ENCODE measurements around the gene PTK7.

Gene PTK7

GRCh38 chr6:43086022-43086658, 10.0 kb downstream of the PTK7 start:
- no peak overlapping the region for H3K4me3 ChIP-seq (ENCODE audit: low read depth, low read length)

GRCh38 chr6:43088654-43089056, 12.5 kb downstream of the PTK7 start:
- no peak overlapping the region for H3K4me3 ChIP-seq (ENCODE audit: low read depth, low read length)

- H3K4me3 ChIP-seq (ENCODE audit: low read depth, low read length), result no peak overlapping the region
Observed at GRCh38 chr6:43089467-43089866, 13.4 kb downstream of the PTK7 start.

GRCh38 chr6:43089874-43090558, 13.9 kb downstream of the PTK7 start:
- no peak overlapping the region for H3K4me3 ChIP-seq (ENCODE audit: low read depth, low read length)

GRCh38 chr6:43090559-43090956, 14.4 kb downstream of the PTK7 start:
- H3K4me3 ChIP-seq (ENCODE audit: low read depth, low read length), result no peak overlapping the region

GRCh38 chr6:43091020-43091419, 14.9 kb downstream of the PTK7 start:
- no peak overlapping the region for H3K4me3 ChIP-seq (ENCODE audit: low read depth, low read length)

GRCh38 chr6:43091436-43091991, 15.4 kb downstream of the PTK7 start:
- no peak overlapping the region for H3K4me3 ChIP-seq (ENCODE audit: low read depth, low read length)

GRCh38 chr6:43092635-43093034, 16.5 kb downstream of the PTK7 start:
- no peak overlapping the region for H3K4me3 ChIP-seq (ENCODE audit: low read depth, low read length)

GRCh38 chr6:43093436-43094289, 17.5 kb downstream of the PTK7 start:
- no peak overlapping the region for H3K4me3 ChIP-seq (ENCODE audit: low read depth, low read length)

GRCh38 chr6:43095939-43096338, 19.8 kb downstream of the PTK7 start:
- no peak overlapping the region for H3K4me3 ChIP-seq (ENCODE audit: low read depth, low read length)

GRCh38 chr6:43096451-43097097, 20.5 kb downstream of the PTK7 start:
- H3K4me3 ChIP-seq (ENCODE audit: low read depth, low read length), result no peak overlapping the region

GRCh38 chr6:43097098-43097489, 21.0 kb downstream of the PTK7 start:
- no peak overlapping the region for H3K4me3 ChIP-seq (ENCODE audit: low read depth, low read length)

GRCh38 chr6:43097502-43097901, 21.4 kb downstream of the PTK7 start:
- H3K4me3 ChIP-seq (ENCODE audit: low read depth, low read length), result no peak overlapping the region

- no peak overlapping the region for H3K4me3 ChIP-seq (ENCODE audit: low read depth, low read length)
Observed at GRCh38 chr6:43101497-43101896, 25.4 kb downstream of the PTK7 start.

GRCh38 chr6:43103253-43103876, 27.3 kb downstream of the PTK7 start:
- no peak overlapping the region for H3K4me3 ChIP-seq (ENCODE audit: low read depth, low read length)

- no peak overlapping the region for H3K4me3 ChIP-seq (ENCODE audit: low read depth, low read length)
Observed at GRCh38 chr6:43105538-43106222, 29.6 kb downstream of the PTK7 start.

- H3K4me3 ChIP-seq (ENCODE audit: low read depth, low read length), result no peak overlapping the region
Observed at GRCh38 chr6:43107344-43108062, 31.4 kb downstream of the PTK7 start.

GRCh38 chr6:43113431-43114260, 37.5 kb downstream of the PTK7 start:
- H3K4me3 ChIP-seq (ENCODE audit: low read depth, low read length), result no peak overlapping the region

Data from iPS-11a (cell line).